Left ventricle myocardium inferior (tissue), 1 donor: ENCODE measurements around the gene SORCS3. TPM values are rescaled to one million over a fixed set of nuclear protein-coding genes. Genes with fewer than 3 reads are reported as not detected.

Experiments
- DNase-seq: peaks from one replicate; pipeline ENCODE4 v3.0.0-alpha.2; 2020
- H3K27ac ChIP-seq: fragments of 200-600 bp; replicated peaks from 2 replicates; pipeline ENCODE4 v1.8.0; 2021
- H3K27me3 ChIP-seq: fragments of 200-600 bp; 2 replicates; pipeline ENCODE4 v1.8.0; 2021; ENCODE audit warnings: low read depth
- H3K36me3 ChIP-seq: fragments of 200-600 bp; 2 replicates; pipeline ENCODE4 v1.8.0; 2021
- H3K4me1 ChIP-seq: fragments of 200-600 bp; 2 replicates; pipeline ENCODE4 v1.8.0; 2021
- H3K4me3 ChIP-seq: fragments of 200-600 bp; 2 replicates; pipeline ENCODE4 v1.8.0; 2021; ENCODE audit warnings: mild to moderate bottlenecking, moderate library complexity
- H3K9me3 ChIP-seq: fragments of 200-600 bp; replicated peaks from 2 replicates; pipeline ENCODE4 v1.8.0; 2021
- intact Hi-C: fragments of 100-400 bp; cut with micrococcal nuclease; formaldehyde crosslinking; loops from one replicate; pipeline ENCODE4 v1.11.0; 2022
- total RNA-seq: library from RNA; stranded (reverse); fragmentation: NEBNext Ultra II Directional; extraction: Animal tissue kit (Norgen Biotek cat#: 25700); gene quantifications from one replicate; pipeline ENCODE4 v1.2.1, GENCODE V29; 2021
- TF ChIP-seq, protein P1 (sequence below): fragments of 200-600 bp; IDR thresholded peaks from 2 replicates; pipeline ENCODE4 v1.8.0; 2021; ENCODE audit warnings: antibody characterized with exemption, mild to moderate bottlenecking, borderline replicate concordance
- donor health status: DM: no; HTN: yes; CAD: no; lungs with severe emphysema.

Gene SORCS3
- total RNA-seq, 1 donor from 2014 or later, result 0.03 TPM

DNA sequence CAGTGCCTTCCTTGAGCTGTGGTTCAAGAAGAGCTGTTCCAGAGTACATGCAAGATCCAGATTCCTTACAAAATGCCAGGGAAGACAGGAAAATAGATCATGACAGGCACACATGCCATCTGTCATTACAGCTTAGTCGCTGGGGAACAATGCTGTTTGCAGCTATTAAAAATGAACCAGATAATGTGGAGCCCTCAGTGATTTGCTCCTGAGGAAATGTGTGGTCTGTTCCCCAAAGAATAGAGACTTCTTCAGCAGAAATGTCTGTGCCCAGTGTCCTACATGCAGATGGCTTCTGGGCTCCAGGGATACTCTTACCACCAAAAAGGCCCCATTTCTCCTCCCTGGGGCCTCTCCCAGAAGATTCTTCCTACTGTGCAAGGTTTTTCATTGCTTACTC, 627.9 kb downstream of the SORCS3 start:
- H3K9me3 ChIP-seq, result no peaks in the 10 kb centered on the region
- no peaks in the 10 kb centered on the region for H3K36me3 ChIP-seq
- H3K27ac ChIP-seq, result no peak overlapping the region
- H3K4me3 ChIP-seq, result no peak overlapping the region
- intact Hi-C loops, result no loop called here
- DNase-seq, result no peak
- no peaks in the 10 kb centered on the region for H3K27me3 ChIP-seq
- TF ChIP-seq, protein P1, sequence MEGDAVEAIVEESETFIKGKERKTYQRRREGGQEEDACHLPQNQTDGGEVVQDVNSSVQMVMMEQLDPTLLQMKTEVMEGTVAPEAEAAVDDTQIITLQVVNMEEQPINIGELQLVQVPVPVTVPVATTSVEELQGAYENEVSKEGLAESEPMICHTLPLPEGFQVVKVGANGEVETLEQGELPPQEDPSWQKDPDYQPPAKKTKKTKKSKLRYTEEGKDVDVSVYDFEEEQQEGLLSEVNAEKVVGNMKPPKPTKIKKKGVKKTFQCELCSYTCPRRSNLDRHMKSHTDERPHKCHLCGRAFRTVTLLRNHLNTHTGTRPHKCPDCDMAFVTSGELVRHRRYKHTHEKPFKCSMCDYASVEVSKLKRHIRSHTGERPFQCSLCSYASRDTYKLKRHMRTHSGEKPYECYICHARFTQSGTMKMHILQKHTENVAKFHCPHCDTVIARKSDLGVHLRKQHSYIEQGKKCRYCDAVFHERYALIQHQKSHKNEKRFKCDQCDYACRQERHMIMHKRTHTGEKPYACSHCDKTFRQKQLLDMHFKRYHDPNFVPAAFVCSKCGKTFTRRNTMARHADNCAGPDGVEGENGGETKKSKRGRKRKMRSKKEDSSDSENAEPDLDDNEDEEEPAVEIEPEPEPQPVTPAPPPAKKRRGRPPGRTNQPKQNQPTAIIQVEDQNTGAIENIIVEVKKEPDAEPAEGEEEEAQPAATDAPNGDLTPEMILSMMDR, result no peak
- H3K4me1 ChIP-seq, result peaks cover 4% of the 10 kb centered on the region

DNA sequence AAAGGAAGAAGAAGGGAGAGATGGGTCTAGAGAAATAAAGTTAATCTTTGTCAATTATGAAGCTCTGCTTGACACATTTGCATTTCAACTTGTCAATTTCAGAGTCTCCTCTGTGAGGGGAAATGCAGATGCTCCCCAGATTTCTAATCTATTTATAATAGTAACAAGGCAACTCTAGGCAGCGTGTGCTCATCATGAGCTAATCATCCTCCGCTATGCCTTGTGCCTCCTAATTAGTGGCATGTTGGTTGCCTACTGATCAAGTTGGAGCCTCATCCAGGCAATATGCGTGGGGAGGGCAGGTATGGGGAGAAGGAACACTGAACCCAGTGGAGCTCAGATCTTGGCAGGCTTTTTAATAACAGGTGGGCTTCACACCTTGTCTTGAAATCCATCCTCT, 628.6 kb downstream of the SORCS3 start:
- peaks cover 4% of the 10 kb centered on the region for H3K4me1 ChIP-seq
- H3K27ac ChIP-seq, result no peak overlapping the region
- no peaks in the 10 kb centered on the region for H3K9me3 ChIP-seq
- TF ChIP-seq, protein P1, result no peak
- no peak overlapping the region for H3K4me3 ChIP-seq
- DNase-seq, result no peak
- no peaks in the 10 kb centered on the region for H3K27me3 ChIP-seq
- no peaks in the 10 kb centered on the region for H3K36me3 ChIP-seq
- intact Hi-C loops, result no loop called here

DNA sequence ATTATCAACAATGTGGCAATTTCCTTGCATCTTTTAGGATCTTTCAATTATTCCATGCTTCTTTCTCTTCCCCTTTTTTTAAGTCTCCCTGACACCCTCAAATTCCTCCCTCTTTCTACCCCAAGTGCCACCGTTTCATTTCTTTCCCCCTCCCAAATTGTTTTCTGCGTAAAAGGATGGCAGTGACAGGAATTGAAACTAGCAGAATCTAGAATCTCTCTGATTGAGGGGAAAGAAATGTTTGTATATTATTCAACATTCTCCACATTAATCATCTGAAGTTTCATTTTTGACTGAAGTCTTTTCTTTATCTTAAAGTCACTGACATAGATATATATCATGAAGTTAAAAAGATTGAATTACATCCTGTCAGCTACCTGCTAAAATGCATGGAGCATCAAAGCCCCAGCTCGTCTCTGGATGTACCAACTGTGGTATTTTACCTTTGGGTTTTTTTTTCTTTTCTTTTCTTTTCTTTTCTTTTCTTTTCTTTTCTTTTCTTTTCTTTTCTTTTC, 633.5 kb downstream of the SORCS3 start:
- Histone ChIP-seq H3K36me3 (no peaks in the 10 kb centered on the region), H3K27ac (no peak overlapping the region), H3K27me3 (no peaks in the 10 kb centered on the region), H3K9me3 (no peaks in the 10 kb centered on the region), H3K4me3 (no peak overlapping the region), H3K4me1 (no peaks in the 10 kb centered on the region)
- TF ChIP-seq, protein P1, result no peak
- DNase-seq, result no peak
- intact Hi-C loops, result no loop called here

DNA sequence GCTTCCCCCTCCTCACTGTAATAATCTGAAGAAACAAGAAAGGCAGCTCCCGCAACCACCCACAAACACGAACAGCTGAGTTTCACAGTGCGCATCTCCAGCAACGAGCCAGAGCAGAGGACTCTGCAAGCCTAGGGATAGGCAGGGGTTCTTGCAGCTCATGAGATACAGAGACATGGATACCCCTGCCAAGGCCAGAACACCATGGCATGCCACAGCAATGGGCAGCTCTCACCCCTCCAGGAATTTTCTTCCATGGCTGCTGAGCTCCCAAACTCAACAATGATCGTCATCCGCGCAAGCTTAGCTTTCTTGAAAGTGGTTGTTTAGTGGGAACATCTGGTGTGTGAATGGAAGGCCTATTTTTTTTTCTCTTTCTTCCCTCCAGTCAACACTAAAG, 637.3 kb downstream of the SORCS3 start:
- Histone ChIP-seq H3K27me3 (no peaks in the 10 kb centered on the region), H3K4me1 (no peaks in the 10 kb centered on the region), H3K27ac (no peak overlapping the region), H3K4me3 (no peak overlapping the region), H3K9me3 (no peaks in the 10 kb centered on the region), H3K36me3 (no peaks in the 10 kb centered on the region)
- intact Hi-C loops, result no loop called here
- TF ChIP-seq, protein P1, result no peak
- no peak for DNase-seq

DNA sequence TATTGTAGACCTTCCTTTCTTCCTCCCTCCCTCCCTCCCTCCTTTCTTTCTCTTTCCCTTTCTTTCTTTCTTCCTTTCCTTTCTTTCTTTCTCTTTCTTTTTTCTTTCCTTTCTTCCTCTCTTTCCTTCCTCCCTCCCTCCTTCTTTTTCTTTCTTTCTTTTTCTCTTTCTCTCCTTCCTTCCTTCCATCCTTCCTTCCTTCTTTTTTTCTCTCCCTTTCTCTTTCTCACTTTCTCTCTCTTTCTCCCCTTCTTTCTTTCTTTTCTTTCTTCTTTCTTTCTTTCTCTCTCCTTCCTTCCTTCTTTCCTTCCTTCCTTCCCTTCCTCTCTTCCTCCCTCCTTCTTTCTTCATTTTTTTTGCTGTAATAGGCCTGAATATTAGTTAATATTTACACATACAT, 638.0 kb downstream of the SORCS3 start:
- intact Hi-C loops, result no loop called here
- Histone ChIP-seq H3K4me1 (no peaks in the 10 kb centered on the region), H3K4me3 (no peak overlapping the region), H3K27me3 (no peaks in the 10 kb centered on the region), H3K27ac (no peak overlapping the region), H3K9me3 (no peaks in the 10 kb centered on the region), H3K36me3 (no peaks in the 10 kb centered on the region)
- TF ChIP-seq, protein P1, result no peak
- no peak for DNase-seq
